ENCODE measurements around the gene NHERF1. TPM values are rescaled to one million over a fixed set of nuclear protein-coding genes. Genes with fewer than 3 reads are reported as not detected.

The NHERF1 gene
- total RNA-seq, 2 experiments from 2014 or later = 68.4 to 72.4 TPM

DNA sequence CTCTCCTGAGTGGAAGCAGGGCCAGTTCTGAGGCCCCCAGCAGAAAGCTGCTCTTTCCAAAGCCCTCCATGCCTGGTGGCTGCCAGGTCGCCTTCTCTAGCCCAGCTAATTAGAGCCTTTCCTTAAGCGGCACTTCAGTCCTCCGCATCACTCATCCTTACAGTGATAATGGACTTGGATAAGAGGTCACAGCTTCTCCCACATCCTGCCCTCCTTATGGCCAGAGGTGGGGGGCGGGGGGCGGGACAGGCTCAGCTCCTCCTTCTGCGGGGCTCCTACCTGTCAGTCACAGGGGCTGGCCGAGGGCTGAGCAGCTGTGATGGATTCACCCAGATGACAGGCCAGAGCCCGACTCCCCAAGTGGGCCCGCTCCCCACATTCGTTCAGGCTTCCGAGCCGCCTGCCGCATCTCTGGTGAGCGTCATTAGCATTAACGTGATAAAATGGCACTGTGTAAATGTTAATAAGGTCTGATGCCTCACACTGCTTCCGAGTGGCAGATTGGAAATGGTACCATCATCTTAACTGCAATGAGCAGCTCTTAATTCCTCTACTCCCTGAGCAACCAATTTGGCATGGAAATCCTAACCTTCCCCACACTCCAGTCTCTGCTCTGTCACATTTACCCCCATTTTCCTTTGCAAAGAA is 70.0 kb downstream of the NHERF1 start:
- intact Hi-C loops (cut with DNase I, micrococcal nuclease) = no loop called here
- ChIA-PET POLR2A (no interaction called here), CTCF (no interaction called here)
- Histone ChIP-seq H3K27ac (ENCODE audit: low read depth in 1 of 2, low read length in 2 of 2) (no peak overlapping the region), H3K4me1 (ENCODE audit: insufficient read depth, low read length) (no peaks in the 10 kb centered on the region), H3K27me3 (ENCODE audit: control insufficient read depth in 1 of 2, insufficient read depth in 2 of 2, low read length in 2 of 2) (no peaks in the 10 kb centered on the region), H3K4me3 (ENCODE audit: low read length) (no peak overlapping the region), H3K9me3 (ENCODE audit: control insufficient read depth in 1 of 2, insufficient read depth in 1 of 2, low read length in 2 of 2) (no peaks in the 10 kb centered on the region), H3K36me3 (ENCODE audit: insufficient read depth, low read length) (peaks cover 56% of the 10 kb centered on the region)
- no peak for ATAC-seq (ENCODE audit: poor library complexity)
- no peaks in the 10 kb centered on the region for H3K4me1 Mint-ChIP-seq (ENCODE audit: low read depth)
- H3K27ac Mint-ChIP-seq = no peak overlapping the region
- peaks cover 54% of the 10 kb centered on the region for H3K36me3 Mint-ChIP-seq (ENCODE audit: low read depth)
- DNase-seq = no peak
- TF ChIP-seq, protein P1, sequence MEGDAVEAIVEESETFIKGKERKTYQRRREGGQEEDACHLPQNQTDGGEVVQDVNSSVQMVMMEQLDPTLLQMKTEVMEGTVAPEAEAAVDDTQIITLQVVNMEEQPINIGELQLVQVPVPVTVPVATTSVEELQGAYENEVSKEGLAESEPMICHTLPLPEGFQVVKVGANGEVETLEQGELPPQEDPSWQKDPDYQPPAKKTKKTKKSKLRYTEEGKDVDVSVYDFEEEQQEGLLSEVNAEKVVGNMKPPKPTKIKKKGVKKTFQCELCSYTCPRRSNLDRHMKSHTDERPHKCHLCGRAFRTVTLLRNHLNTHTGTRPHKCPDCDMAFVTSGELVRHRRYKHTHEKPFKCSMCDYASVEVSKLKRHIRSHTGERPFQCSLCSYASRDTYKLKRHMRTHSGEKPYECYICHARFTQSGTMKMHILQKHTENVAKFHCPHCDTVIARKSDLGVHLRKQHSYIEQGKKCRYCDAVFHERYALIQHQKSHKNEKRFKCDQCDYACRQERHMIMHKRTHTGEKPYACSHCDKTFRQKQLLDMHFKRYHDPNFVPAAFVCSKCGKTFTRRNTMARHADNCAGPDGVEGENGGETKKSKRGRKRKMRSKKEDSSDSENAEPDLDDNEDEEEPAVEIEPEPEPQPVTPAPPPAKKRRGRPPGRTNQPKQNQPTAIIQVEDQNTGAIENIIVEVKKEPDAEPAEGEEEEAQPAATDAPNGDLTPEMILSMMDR (IDR thresholded peaks at IDR 0.05) = no peak
- no peak overlapping the region for H3K4me3 Mint-ChIP-seq
- no peaks in the 10 kb centered on the region for H3K9me3 Mint-ChIP-seq
- no peaks in the 10 kb centered on the region for H3K27me3 Mint-ChIP-seq

Small RNA genes within 50 kb of the gene (microRNA-seq; reads per million reads assigned to microRNA genes)
- gene MIR3615 (ENCODE audit: borderline microRNAs expressed, borderline replicate concordance) = 26.2 reads per million, percentile 52 among the genes with 10 or more reads in this experiment

Other genes with a start within 250 kb of the NHERF1 start
- under 1 TPM; 0.36 to 0.56 TPM for gene CD300LB, start 217.2 kb upstream of the NHERF1 start, total RNA-seq
- gene CD300C, start 202.5 kb upstream of the NHERF1 start, total RNA-seq = under 1 TPM; 0.41 to 0.50 TPM
- gene CD300H, start 181.1 kb upstream of the NHERF1 start, total RNA-seq = not detected
- gene CD300LD, start 156.3 kb upstream of the NHERF1 start, total RNA-seq = not detected
- gene CD300E, start 124.9 kb upstream of the NHERF1 start, total RNA-seq = under 1 TPM; 0.93 to 0.98 TPM
- gene CD300LF, start 35.7 kb upstream of the NHERF1 start, total RNA-seq = 1 to 10 TPM in 1 of 2 experiments, under 1 TPM in 1; 0.39 to 1.0 TPM
- 10 to 100 TPM; 19.0 to 21.1 TPM for gene RAB37, start 11.4 kb upstream of the NHERF1 start, total RNA-seq
- 10 to 100 TPM; 34.6 to 38.2 TPM for gene NAT9, start 27.7 kb downstream of the NHERF1 start, total RNA-seq
- not detected for gene GRIN2C, start 111.3 kb downstream of the NHERF1 start, total RNA-seq
- 1 to 10 TPM; 2.1 to 2.7 TPM for gene FDXR, start 124.4 kb downstream of the NHERF1 start, total RNA-seq
- not detected for gene FADS6, start 145.0 kb downstream of the NHERF1 start, total RNA-seq
- not detected for gene USH1G, start 174.6 kb downstream of the NHERF1 start, total RNA-seq
- not detected for gene OTOP2, start 175.6 kb downstream of the NHERF1 start, total RNA-seq
- not detected for gene OTOP3, start 187.3 kb downstream of the NHERF1 start, total RNA-seq
- gene HID1, start 224.1 kb downstream of the NHERF1 start, total RNA-seq = 10 to 100 TPM; 31.8 to 31.9 TPM
- under 1 TPM in 1 of 2 experiments, not detected in 1; 0.08 TPM for gene CDR2L, start 239.0 kb downstream of the NHERF1 start, total RNA-seq

Data from CD4-positive, alpha-beta T cell (primary cell).